ENCODE measurements around the gene CHD6. TPM values are rescaled to one million over a fixed set of nuclear protein-coding genes. Genes with fewer than 3 reads are reported as not detected.
"Not testable (repeated sequence)": the region's sequence is repeated elsewhere in the genome, so short reads cannot be mapped to it uniquely, and the experiment has no call there.

The CHD6 gene
- total RNA-seq, 1 experiment from 2014 or later = 98.5 TPM

DNA sequence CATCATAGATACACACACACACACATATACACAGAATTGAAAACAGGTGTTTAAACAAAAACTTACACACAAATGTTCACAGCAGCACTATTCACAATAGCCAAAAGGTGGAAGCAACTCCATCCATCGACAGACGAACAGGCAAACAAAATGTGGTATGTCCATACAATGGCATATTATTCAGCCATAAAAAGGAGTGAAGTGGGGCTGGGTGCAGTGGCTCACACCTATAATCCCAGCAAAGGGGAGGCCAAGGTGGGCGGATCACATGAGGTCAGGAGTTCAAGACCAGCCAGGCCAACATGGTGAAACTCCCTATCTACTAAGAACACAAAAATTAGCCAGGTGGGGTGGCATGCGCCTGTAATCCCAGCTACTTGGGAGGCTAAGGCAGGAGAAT lies 80.3 kb downstream of the CHD6 start:
- Mint-ChIP-seq H3K4me3 (ENCODE audit: low read depth, unreplicated experiment) (no peak overlapping the region), H3K27ac (ENCODE audit: unreplicated experiment) (no peak overlapping the region), H3K4me1 (ENCODE audit: low read depth, unreplicated experiment) (peaks cover 9% of the 10 kb centered on the region), H3K27me3 (ENCODE audit: unreplicated experiment) (no peaks in the 10 kb centered on the region), H3K36me3 (ENCODE audit: insufficient read depth, unreplicated experiment) (no peaks in the 10 kb centered on the region), H3K9me3 (ENCODE audit: low read depth, unreplicated experiment) (no peaks in the 10 kb centered on the region)
- CTCF ChIA-PET = no interaction called here
- no peak for DNase-seq
- TF ChIP-seq, protein P1, sequence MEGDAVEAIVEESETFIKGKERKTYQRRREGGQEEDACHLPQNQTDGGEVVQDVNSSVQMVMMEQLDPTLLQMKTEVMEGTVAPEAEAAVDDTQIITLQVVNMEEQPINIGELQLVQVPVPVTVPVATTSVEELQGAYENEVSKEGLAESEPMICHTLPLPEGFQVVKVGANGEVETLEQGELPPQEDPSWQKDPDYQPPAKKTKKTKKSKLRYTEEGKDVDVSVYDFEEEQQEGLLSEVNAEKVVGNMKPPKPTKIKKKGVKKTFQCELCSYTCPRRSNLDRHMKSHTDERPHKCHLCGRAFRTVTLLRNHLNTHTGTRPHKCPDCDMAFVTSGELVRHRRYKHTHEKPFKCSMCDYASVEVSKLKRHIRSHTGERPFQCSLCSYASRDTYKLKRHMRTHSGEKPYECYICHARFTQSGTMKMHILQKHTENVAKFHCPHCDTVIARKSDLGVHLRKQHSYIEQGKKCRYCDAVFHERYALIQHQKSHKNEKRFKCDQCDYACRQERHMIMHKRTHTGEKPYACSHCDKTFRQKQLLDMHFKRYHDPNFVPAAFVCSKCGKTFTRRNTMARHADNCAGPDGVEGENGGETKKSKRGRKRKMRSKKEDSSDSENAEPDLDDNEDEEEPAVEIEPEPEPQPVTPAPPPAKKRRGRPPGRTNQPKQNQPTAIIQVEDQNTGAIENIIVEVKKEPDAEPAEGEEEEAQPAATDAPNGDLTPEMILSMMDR (IDR thresholded peaks at IDR 0.05; ENCODE audit: unreplicated experiment) = no peak
- intact Hi-C loops (cut with micrococcal nuclease; ENCODE audit: unreplicated experiment) = no loop called here
- BruUV-seq (replicated peaks) = no TSS peak

DNA sequence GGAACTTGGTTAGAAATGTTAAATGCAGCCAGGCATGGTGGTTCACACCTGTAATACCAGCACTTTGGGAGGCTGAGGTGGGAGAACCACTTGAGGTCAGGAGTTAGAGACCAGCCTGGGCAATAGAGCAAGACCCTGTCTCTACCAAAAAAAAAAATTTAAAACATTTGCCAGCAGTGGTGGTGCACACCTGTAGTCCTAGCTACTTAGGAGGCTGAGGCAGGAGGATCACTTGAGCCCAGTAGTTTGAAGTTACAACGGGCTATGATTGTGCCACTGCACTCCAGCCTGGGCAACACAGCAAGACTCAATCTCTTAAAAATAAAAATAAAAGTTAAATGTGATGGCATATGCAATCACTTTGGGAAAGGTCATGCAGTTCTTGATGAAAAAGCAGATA lies 82.6 kb downstream of the CHD6 start:
- H3K36me3 Mint-ChIP-seq (ENCODE audit: insufficient read depth, unreplicated experiment); H3K27ac Mint-ChIP-seq (ENCODE audit: unreplicated experiment); intact Hi-C loops (cut with micrococcal nuclease; ENCODE audit: unreplicated experiment); H3K27me3 Mint-ChIP-seq (ENCODE audit: unreplicated experiment); BruUV-seq (replicated peaks); H3K9me3 Mint-ChIP-seq (ENCODE audit: low read depth, unreplicated experiment); CTCF ChIA-PET; DNase-seq; H3K4me3 Mint-ChIP-seq (ENCODE audit: low read depth, unreplicated experiment); H3K4me1 Mint-ChIP-seq (ENCODE audit: low read depth, unreplicated experiment): not testable (repeated sequence)

DNA sequence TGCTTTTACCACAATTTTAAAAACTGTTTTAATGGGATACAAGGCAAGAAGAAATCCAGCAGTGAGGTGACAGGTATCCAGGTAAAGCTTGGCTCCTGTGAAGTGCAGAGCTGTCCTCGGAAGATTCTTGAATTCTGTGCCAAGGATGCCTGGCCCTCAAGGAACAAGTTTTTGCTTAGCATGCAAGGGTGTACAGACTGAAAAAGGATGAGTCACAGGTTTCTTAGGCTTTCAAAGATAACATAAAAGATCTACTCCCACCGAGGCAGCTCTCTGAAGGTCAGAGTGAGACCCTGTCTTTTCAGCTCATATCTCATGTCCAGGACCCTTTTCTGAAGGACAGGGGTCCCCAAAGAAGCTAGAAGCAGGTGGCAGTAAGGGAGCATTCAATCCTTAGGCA lies 83.3 kb downstream of the CHD6 start:
- intact Hi-C loops (cut with micrococcal nuclease; ENCODE audit: unreplicated experiment) = no loop called here
- H3K4me3 Mint-ChIP-seq (ENCODE audit: low read depth, unreplicated experiment) = no peak overlapping the region

DNA sequence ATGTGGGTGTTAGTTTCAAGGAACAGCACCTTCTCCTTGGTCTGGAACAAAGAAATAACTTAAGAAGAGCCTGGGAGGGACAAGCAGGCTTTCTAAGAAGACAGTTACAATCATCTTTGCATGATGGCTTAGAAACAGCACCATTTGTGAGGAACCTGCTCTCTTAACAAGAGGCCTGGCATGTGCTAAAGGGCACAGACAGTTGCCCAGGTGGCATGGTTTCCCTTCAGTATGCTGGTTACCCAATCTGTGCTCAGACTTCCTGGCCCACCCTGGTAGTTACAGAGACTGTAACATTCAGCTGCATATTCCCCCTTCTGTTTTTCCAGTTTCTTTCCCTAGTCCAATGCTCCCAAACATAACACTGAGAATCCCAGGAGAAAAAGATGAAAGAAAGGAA lies 84.0 kb downstream of the CHD6 start:
- Mint-ChIP-seq H3K36me3 (ENCODE audit: insufficient read depth, unreplicated experiment) (no peaks in the 10 kb centered on the region), H3K9me3 (ENCODE audit: low read depth, unreplicated experiment) (no peaks in the 10 kb centered on the region), H3K27me3 (ENCODE audit: unreplicated experiment) (no peaks in the 10 kb centered on the region), H3K27ac (ENCODE audit: unreplicated experiment) (no peak overlapping the region), H3K4me1 (ENCODE audit: low read depth, unreplicated experiment) (peaks cover 6% of the 10 kb centered on the region), H3K4me3 (ENCODE audit: low read depth, unreplicated experiment) (no peak overlapping the region)
- no TSS peak for BruUV-seq (replicated peaks)
- intact Hi-C loops (cut with micrococcal nuclease; ENCODE audit: unreplicated experiment) = no loop called here
- CTCF ChIA-PET = interaction anchor here (0.6 kb wide), 1 partner anchor 82 kb away, joined by 4 read pairs; no protein-coding TSS in a partner anchor
- DNase-seq = no peak
- TF ChIP-seq, protein P1 (IDR thresholded peaks at IDR 0.05; ENCODE audit: unreplicated experiment) = no peak

More for the DNA sequence above, 83.3 kb downstream of the CHD6 start:
- Mint-ChIP-seq H3K4me1 (ENCODE audit: low read depth, unreplicated experiment) (peaks cover 9% of the 10 kb centered on the region), H3K27me3 (ENCODE audit: unreplicated experiment) (no peaks in the 10 kb centered on the region), H3K36me3 (ENCODE audit: insufficient read depth, unreplicated experiment) (no peaks in the 10 kb centered on the region), H3K27ac (ENCODE audit: unreplicated experiment) (no peak overlapping the region), H3K9me3 (ENCODE audit: low read depth, unreplicated experiment) (no peaks in the 10 kb centered on the region)
- CTCF ChIA-PET = no interaction called here
- DNase-seq = no peak
- TF ChIP-seq, protein P1 (IDR thresholded peaks at IDR 0.05; ENCODE audit: unreplicated experiment) = no peak
- BruUV-seq (replicated peaks) = no TSS peak

DNA sequence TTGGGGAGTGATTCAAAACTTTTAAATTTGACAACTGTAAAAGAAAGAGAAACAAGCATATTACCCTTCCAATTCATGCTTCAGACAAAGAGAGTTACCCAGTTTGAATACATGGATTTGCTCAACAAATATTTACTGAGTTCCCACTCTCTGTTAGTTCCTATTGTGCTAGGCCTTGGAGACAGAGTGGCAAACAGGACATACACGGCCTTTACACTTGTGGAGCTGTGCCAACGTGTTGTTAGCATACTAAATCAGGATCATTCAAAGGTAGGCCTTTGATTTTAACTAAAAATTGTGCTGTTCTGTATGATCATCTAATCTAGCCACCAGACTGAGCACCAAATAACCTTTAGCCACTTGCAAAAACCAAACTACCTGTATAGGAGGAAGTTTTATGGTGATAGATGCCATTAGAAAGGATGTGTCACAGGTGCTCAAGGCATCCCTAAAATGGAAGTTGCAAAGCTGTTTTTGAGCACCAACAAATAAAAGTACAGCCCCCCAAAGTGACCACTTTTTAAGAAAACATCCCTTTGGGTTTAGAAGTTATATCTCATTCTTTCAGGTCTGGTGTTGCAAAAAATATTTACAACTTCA lies 84.5 kb downstream of the CHD6 start:
- Mint-ChIP-seq H3K27me3 (ENCODE audit: unreplicated experiment) (no peaks in the 10 kb centered on the region), H3K4me3 (ENCODE audit: low read depth, unreplicated experiment) (no peak overlapping the region), H3K27ac (ENCODE audit: unreplicated experiment) (no peak overlapping the region), H3K9me3 (ENCODE audit: low read depth, unreplicated experiment) (no peaks in the 10 kb centered on the region), H3K4me1 (ENCODE audit: low read depth, unreplicated experiment) (peaks cover under 1% of the 10 kb centered on the region), H3K36me3 (ENCODE audit: insufficient read depth, unreplicated experiment) (no peaks in the 10 kb centered on the region)
- BruUV-seq (replicated peaks) = no TSS peak
- CTCF ChIA-PET = interaction anchor here (0.6 kb wide), 2 partner anchors 82 to 156 kb away, joined by 3 to 4 read pairs; no protein-coding TSS in a partner anchor
- TF ChIP-seq, protein P1 (IDR thresholded peaks at IDR 0.05; ENCODE audit: unreplicated experiment) = no peak
- no peak for DNase-seq
- intact Hi-C loops (cut with micrococcal nuclease; ENCODE audit: unreplicated experiment) = no loop called here

All from Calu3 (cell line).